Measurements from ENCODE around the gene MED17. TPM values are rescaled to one million over a fixed set of nuclear protein-coding genes. Genes with fewer than 3 reads are reported as not detected.

The MED17 gene
- total and polyA plus RNA-seq, 10 of the 15 experiments (the other 5 are each of a cell fraction or from before 2014, with no cell fraction given) = 7.3 to 38.7 (median 28.3) TPM

- Histone ChIP-seq H4K20me1 (ENCODE audit: control insufficient read depth, insufficient read depth) (no peaks in the 10 kb centered on the region), H3K27ac (ENCODE audit: control insufficient read depth, insufficient read depth) (no peak overlapping the region), H3K9me3 (replicated peaks; ENCODE audit: control insufficient read depth, insufficient read depth, low read length) (no peaks in the 10 kb centered on the region), H3K79me2 (ENCODE audit: control insufficient read depth, insufficient read depth, low read length) (no peaks in the 10 kb centered on the region), H3K4me1 (ENCODE audit: control insufficient read depth, insufficient read depth, low read length) (no peaks in the 10 kb centered on the region), H3K36me3 (ENCODE audit: control insufficient read depth in 2 of 2, insufficient read depth in 2 of 2, low read length in 1 of 2) (no peaks in the 10 kb centered on the region), H3K9ac (ENCODE audit: control insufficient read depth, insufficient read depth, low read length) (no peak overlapping the region), H3K4me2 (ENCODE audit: control insufficient read depth, insufficient read depth) (no peak overlapping the region), H3K27me3 (replicated peaks in 1 of 2; ENCODE audit: control insufficient read depth in 2 of 2, insufficient read depth in 2 of 2, low read length in 1 of 2) (no peaks in the 10 kb centered on the region; a peak in 1 of 4 replicates), H2AFZ (ENCODE audit: control insufficient read depth, low read depth, low read length) (no peak overlapping the region), H3K4me3 (no peak overlapping the region)
- RAD21 ChIA-PET (ENCODE audit: unreplicated experiment) = no interaction called here
- SMC1A ChIA-PET (ENCODE audit: uncharacterized antibody, unreplicated experiment) = no interaction called here
- CTCF ChIA-PET = no interaction called here
- intact Hi-C loops (cut with micrococcal nuclease; ENCODE audit: unreplicated experiment) (no loop called here), in situ Hi-C loops (cut with MboI) (no loop called here)
- WGBS (ENCODE audit: insufficient coverage, insufficient replicate concordance, low lambda C conversion rate, missing lambda C conversion rate) = 22% methylated on average over 5 of the region's 5 CpGs
- POLR2A ChIA-PET = no interaction called here
- FAIRE-seq (no peak), DNase-seq (ENCODE audit: low read depth, low spot score) (no peak), ATAC-seq (no peak)
- TF ChIP-seq ZNF384 (IDR thresholded peaks at IDR 0.05; ENCODE audit: borderline replicate concordance, low read depth, low read length) = no peak
- TF ChIP-seq, protein P1, sequence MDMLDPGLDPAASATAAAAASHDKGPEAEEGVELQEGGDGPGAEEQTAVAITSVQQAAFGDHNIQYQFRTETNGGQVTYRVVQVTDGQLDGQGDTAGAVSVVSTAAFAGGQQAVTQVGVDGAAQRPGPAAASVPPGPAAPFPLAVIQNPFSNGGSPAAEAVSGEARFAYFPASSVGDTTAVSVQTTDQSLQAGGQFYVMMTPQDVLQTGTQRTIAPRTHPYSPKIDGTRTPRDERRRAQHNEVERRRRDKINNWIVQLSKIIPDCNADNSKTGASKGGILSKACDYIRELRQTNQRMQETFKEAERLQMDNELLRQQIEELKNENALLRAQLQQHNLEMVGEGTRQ (IDR thresholded peaks at IDR 0.05; ENCODE audit: borderline replicate concordance, low read depth, low read length) = no peak
- no peak for TF ChIP-seq HDAC2 (IDR thresholded peaks at IDR 0.05)
- TF ChIP-seq ZZZ3 (IDR thresholded peaks at IDR 0.05; ENCODE audit: control insufficient read depth, insufficient read length, low read depth) = no peak
- no peak for TF ChIP-seq FOS (IDR thresholded peaks at IDR 0.05; ENCODE audit: borderline replicate concordance, extremely low read depth, insufficient read length)
- no TSS peak for BruUV-seq (replicated peaks)
Measured at GRCh38 chr11:93843906-93844305, 59.8 kb downstream of the MED17 start.

DNA sequence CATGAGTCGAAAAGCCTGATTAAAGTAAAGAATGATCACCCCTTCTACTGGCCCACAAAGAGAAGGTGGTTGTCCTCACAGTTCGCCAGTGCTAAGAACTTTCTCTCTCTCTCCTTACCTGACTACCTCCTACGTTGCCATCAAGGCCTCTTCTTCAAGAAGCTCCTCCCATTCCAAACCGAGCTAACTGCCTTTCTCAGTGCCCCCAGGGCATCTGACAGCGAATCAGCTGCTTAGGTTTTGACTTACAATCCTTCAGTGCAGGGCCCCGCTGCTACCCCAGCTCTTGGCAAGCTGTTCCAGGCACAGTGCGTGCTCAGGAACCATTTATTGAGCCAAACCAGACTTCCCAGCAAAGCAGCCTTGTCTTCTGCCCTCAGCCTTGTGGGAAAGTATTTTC, 60.5 kb downstream of the MED17 start:
- H3K4me3 ChIP-seq = no peak overlapping the region
- no peak for FAIRE-seq
- H3K9ac ChIP-seq (ENCODE audit: control insufficient read depth, insufficient read depth, low read length) = no peak overlapping the region
- ChIA-PET POLR2A (no interaction called here), CTCF (no interaction called here), RAD21 (ENCODE audit: unreplicated experiment) (no interaction called here), SMC1A (ENCODE audit: uncharacterized antibody, unreplicated experiment) (no interaction called here)
- no peak overlapping the region for H2AFZ ChIP-seq (ENCODE audit: control insufficient read depth, low read depth, low read length)
- H3K9me3 ChIP-seq (replicated peaks; ENCODE audit: control insufficient read depth, insufficient read depth, low read length) = no peaks in the 10 kb centered on the region
- intact Hi-C loops (cut with micrococcal nuclease; ENCODE audit: unreplicated experiment) (no loop called here), in situ Hi-C loops (cut with MboI) (no loop called here)
- no TSS peak for BruUV-seq (replicated peaks)
- ATAC-seq = no peak
- H3K27ac ChIP-seq (ENCODE audit: control insufficient read depth, insufficient read depth) = no peak overlapping the region
- no peak overlapping the region for H3K4me2 ChIP-seq (ENCODE audit: control insufficient read depth, insufficient read depth)
- no peaks in the 10 kb centered on the region for H3K79me2 ChIP-seq (ENCODE audit: control insufficient read depth, insufficient read depth, low read length)
- DNase-seq (ENCODE audit: low read depth, low spot score) = no peak
- TF ChIP-seq NBN (IDR thresholded peaks at IDR 0.05) (no peak), CUX1 (IDR thresholded peaks at IDR 0.05; ENCODE audit: insufficient replicate concordance, low read depth, low read length) (no peak), CREB1 (IDR thresholded peaks at IDR 0.05; ENCODE audit: low read depth) (no peak), TCF12 (IDR thresholded peaks at IDR 0.05; ENCODE audit: low read depth, low read length) (no peak), RUNX3 (IDR thresholded peaks at IDR 0.05; ENCODE audit: low read length) (no peak), HDAC2 (IDR thresholded peaks at IDR 0.05) (no peak), EP300 (IDR thresholded peaks at IDR 0.05; ENCODE audit: borderline replicate concordance in 1 of 2, control insufficient read depth in 1 of 2, low read depth in 2 of 2, low read length in 2 of 2) (no peak)
- H3K36me3 ChIP-seq (ENCODE audit: control insufficient read depth in 2 of 2, insufficient read depth in 2 of 2, low read length in 1 of 2) = no peaks in the 10 kb centered on the region
- no peaks in the 10 kb centered on the region; a peak in 1 of 4 replicates for H3K27me3 ChIP-seq (replicated peaks in 1 of 2; ENCODE audit: control insufficient read depth in 2 of 2, insufficient read depth in 2 of 2, low read length in 1 of 2)
- 17% methylated on average over 7 of the region's 7 CpGs for WGBS (ENCODE audit: insufficient coverage, insufficient replicate concordance, low lambda C conversion rate, missing lambda C conversion rate)
- H4K20me1 ChIP-seq (ENCODE audit: control insufficient read depth, insufficient read depth) = no peaks in the 10 kb centered on the region
- no peaks in the 10 kb centered on the region for H3K4me1 ChIP-seq (ENCODE audit: control insufficient read depth, insufficient read depth, low read length)

Measured in GM12878 (cell line).